LoVo (cell line): Measurements from ENCODE around the gene CHSY3.

ENCODE experiments used
- DNase-seq: peaks from one replicate; pipeline ENCODE4 v3.0.0-alpha.2; 2016; ENCODE audit warnings: low spot score

Gene CHSY3

GRCh38 chr5:129904102-129904666 lies at the start of gene CHSY3:
CHSY3 (plus strand) TSS chr5:129904465.
- peak; percentile 84 for DNase-seq

DNA sequence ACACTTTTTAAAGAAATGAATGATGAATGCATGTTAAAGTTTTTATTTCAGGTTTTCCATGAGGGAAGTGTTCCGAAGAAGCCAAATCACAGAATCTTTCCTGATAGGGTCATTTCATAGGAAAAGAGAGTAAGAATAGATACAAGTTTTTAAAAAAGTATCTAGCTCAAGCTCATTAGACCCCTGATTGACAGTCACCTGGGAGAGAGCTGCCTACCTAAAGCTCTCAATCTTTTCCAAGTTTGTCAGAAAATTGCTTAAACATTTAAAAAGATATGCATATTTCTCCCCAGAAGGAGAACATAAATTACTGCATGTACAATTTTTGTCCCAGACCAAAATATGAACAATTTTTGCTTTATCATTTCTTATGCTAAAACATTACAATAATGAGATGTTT lies 47.9 kb upstream of the CHSY3 start:
- DNase-seq: no peak

- no peak for DNase-seq
Observed at GRCh38 chr5:129857116-129857515, 47.1 kb upstream of the CHSY3 start.

DNA sequence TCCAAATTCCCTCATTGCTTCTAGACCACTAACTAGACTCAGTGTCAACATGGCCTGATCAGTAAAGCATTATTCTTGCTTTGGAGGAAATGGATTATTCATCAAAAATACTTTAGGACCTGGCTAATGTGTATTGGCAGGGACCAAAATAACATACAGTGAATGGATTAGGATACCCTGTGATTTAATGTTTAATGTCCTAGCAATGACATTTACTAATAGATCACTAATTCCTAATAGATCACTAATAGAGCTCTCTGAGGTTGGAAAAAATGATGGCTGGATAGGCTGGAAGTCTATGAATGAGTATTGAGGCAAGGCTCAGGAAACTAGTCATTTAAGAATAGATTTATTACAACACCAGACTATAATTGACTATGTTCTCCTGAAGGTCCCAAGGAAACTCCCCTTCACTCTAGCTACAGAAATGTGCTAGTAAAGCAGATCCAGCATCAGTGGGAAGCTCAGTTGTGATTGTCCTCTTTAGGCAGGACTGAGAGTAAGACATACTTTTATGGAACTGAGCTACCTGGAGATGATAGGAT lies 46.1 kb upstream of the CHSY3 start:
- no peak for DNase-seq

DNA sequence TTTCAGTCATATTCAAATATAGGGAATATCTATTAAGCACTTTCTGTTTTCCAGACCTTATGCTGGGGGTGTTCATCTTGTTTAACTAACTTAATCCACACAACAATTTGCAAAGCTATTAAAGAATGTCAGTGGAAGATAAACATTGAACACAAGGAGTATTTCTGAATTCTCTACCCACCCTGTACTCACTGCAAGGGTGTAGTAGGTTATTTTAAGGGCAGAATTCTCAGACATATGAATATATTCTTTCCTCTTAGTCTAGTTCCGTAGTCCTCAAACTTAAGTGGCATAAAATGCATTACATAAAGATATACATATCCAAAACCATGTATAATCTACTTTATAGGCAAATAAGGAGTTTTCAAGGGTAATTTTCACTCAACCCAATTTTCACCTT lies 19.9 kb upstream of the CHSY3 start:
- DNase-seq: no peak

DNA sequence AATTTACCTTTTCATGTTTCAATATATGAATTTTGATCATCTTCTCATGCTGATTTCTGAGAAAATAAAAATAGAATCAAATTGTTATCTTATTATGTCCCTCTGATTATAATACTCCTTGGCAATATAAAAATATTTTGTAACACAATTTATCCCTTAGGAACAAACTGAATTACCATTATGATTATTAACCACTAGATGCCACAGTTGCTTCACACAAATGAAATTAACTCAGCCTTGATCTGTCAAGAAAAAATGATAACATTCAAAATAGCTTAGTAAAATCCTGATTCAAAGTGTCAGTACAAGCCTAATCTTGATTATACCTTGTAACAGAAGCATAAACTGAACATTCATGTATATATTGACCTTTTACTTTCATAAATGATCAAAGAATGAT lies 4.8 kb upstream of the CHSY3 start:
- DNase-seq: peak; percentile 26

DNA sequence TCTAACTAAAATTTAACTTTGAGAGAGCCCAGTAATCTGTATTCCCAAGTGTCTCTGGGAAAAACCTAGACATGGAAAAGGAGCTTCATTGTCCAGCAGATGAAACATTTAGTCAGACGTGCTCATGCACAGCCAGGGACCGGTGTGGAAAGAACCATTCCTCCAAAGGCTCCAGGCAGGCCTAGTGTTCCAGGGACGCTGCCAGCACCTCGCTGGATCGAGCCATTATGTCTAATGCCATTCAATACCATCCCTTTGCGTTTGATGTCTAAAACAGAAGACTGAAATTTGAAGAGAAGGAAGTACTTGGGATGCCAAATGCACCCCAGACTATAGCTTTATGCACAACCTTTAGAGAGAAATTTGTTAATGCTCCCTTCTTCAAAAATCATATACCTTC lies 1.4 kb upstream of the CHSY3 start:
- no peak for DNase-seq

GRCh38 chr5:129903466-129904101 lies 681 bp upstream of the CHSY3 start:
- DNase-seq: no peak

- no peak for DNase-seq
Observed at GRCh38 chr5:129904667-129905472, 605 bp downstream of the CHSY3 start.

DNA sequence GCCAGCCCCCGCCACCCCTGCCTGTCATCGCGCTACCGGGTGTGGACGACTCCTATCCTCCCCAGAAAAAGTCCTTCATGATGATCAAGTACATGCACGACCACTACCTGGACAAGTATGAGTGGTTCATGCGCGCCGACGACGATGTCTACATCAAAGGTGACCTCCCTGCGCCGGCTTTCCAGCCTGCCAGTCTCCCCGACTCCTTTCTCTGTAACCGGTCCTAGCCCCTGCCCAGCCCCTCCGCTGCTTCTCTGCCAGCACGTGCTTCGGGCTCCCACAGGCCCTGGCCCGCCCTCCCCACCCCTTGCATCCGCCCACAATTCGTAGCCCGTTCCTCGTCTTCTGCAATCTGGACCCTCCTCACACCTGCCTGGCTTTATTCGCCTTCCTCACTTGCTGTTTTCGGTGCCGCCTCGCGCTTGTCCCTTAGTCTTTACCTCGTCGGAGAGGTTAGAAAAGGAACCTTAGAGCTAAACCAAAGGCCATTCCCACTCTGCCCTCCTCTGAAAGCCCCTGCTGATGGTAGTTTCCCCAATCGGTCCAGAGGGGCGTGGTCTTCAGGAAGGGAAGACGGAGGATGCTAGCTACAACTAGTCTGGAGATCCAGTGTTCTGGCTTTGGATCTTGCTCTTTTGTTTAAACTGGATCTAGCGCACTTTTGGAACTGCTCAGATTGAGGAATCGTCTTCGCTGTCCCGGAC lies 1.4 kb downstream of the CHSY3 start:
- no peak for DNase-seq

- peak; percentile 29 for DNase-seq
Observed at GRCh38 chr5:129906177-129906887, 2.1 kb downstream of the CHSY3 start.

DNA sequence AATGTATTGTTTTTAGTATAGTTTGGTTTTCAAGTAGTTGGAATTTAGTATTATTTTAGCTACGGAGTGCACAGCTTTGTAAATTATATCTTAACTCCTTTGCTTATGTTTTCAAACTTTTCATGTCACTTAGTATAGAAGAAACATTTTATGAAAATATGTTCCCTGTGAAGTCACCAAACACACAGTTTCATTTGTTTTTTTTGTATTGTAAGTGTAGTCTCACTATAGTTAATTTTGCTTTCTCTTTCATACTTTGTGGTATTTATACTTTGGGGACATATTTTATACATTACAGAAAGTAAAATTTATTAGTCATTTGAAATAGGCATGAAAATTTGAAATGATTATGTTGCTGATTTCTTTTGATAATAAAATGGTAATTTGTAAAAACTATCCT lies 5.0 kb downstream of the CHSY3 start:
- no peak for DNase-seq

DNA sequence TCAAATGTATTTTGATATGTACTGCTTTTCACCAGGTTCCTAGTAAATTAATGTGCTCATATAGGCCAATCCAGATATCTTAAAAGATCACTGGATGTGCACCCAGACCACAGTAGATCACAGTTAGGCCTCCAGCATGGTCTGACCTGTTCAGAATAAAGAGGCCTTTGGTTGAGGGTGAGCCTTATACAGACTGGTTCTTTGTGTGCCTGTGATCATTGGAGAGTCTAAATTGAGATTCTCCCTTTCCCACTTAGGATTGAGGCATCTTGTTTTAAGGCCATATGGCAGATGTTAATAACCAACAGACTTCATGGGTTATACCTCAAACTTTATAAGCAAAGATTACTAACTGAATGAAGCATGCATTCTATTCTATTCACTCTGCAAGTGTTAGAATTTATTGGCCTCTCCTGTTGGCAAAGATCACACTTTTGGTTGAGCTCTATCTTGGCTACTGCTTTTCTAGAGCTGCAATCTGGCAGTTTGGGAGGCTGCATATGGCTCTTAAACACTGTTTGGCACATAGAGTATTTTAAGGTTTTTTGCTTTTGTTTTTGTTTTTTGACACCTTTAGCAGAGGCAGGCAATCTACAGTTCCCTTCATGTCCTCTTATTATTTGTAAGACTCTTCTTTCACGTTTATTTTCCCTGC lies 8.5 kb downstream of the CHSY3 start:
- DNase-seq: no peak

DNA sequence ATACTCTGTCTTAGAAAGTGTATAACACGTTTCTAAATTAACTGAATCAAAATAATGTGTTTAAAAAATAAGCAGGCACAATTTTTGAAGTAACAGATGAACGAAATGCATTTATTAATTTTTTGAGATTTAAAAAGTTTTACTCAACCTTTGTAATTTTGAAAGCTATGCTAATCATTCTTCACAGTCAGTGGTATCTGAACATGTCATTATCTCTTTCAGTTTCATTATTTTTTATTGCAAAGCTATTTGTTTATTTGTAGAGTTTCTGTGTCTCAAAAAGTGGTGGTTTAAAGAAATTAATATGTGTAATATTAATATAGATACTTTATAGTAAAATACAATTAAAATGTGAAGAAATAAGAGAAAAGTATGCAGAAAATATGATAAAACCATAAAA lies 11.2 kb downstream of the CHSY3 start:
- DNase-seq: no peak

- DNase-seq: no peak
Observed at GRCh38 chr5:129917224-129917623, 13.0 kb downstream of the CHSY3 start.

DNA sequence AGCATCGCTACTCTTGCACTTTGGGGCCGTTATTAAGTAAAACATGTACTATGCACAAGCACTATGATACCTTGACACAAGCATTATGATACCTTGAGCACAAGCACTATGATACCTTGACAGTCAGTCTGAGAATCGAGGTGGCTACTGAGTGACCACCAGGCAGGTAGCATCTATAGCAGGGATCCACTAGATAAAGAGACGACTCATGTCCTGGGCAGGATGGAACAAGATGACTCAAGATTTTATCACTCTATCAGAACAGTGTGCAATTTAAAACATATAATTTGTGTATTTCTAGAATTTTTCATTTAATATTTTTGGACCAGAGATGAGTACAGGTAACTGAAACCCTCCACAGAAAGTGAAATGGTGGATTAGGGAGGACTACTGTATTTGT lies 16.9 kb downstream of the CHSY3 start:
- no peak for DNase-seq

DNA sequence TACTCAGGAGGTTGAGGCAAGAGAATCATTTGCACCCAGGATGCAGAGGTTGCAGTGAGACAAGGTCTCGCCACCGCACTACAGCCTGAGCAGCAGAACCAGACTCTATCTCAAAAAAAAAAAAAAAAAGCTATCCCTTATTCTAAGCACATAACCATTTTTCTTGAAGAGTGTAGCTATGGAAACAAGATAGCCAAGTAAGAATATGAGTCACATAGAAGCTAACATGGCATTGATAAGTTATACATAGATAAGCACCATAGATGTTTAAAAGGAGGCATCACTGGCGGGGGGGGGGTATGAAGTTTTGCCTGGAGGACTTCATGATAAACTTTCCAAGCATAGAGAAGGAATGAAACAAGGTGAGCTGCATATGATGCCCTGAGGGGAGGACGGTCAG lies 26.0 kb downstream of the CHSY3 start:
- DNase-seq: no peak

DNA sequence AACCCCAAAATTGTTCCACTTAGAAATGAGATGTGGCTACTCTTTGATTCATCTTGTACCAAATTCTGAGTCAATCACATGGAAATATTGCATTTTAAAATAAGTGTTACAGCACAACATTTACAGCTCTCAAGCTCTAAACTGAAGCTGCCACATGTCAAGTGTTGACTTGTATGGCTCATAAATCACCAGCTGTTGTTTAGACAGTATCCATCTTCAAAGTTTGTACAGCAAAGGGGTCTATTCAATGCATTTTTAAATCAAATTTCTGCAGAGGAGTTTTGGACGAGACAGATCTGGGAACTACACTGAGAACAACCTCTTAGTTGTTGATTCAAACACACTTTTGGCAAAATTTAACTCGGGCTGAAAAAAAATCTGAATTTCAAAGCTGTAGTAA lies 31.4 kb downstream of the CHSY3 start:
- no peak for DNase-seq

DNA sequence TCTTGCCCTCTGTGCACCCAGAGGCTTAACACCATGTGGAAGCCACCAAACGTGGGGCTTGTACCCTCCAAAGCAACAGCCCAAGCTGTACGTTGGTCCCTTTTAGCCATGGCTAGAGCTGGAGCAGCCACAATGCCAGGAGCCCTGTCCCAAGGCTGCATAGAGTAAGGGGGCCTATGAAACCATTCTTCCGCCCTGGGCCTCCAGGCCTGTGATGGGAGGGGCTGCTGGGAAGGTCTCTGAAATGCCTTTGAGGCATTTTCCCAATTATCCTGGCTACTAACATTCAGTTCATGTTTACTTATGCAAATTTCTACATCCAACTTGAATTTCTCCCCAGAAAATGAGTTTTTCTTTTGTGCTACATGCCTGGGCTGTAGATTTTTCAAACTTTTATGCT lies 33.8 kb downstream of the CHSY3 start:
- DNase-seq: no peak

DNA sequence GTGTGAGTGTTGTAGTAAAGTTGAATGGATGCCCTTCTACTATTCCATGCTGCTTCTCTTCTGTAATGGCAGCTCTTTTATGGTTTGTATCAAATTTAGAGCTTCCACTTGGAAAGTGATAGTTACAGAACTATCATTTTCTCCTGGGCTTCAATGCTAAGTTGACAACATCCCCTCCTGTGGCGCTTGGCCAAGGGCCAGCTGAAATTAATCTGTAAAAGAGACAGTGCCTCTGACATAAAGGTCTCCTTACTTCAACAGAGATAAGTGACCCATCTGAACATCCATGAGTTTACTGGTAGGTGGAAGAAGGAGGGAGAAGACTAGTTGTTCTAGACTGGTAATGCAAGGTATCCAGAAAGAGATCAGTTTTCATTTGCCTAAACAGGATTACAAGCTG lies 39.7 kb downstream of the CHSY3 start:
- no peak for DNase-seq

DNA sequence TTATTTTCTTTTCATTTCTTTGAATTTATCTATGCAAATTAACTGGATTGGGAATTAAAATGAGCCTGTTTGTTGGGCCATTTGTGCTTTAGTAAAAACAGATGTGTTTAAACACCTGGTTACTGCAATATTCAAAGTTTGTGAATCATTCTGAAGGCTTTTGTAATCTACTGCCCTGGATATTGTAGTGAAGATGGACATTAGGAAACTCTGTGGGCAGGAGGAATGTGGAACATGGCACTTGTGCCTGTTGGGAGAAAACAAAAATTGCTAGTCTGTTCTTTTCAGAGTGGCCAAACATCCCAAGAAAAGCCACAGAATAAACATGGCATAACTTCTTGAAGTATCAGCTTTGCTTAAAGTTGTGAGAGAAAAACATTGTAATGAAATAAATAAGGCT lies 40.8 kb downstream of the CHSY3 start:
- no peak for DNase-seq
